Measurements from ENCODE around the gene GBA2.

GBA2 gene

GRCh38 chr9:35689542-35690293 is 59.3 kb downstream of the GBA2 start, which contains the start of gene TPM2:
Gene TPM2, minus strand, starts transcription at chr9:35689925. Its CDS starts 108 bp downstream, at chr9:35689817.
- DNase-seq, result no peak

GRCh38 chr9:35688558-35689541 is 60.2 kb downstream of the GBA2 start:
- no peak for DNase-seq

- no peak for DNase-seq
Observed at GRCh38 chr9:35687972-35688557, 61.0 kb downstream of the GBA2 start.

- DNase-seq, result no peak
Observed at GRCh38 chr9:35687306-35687705, 61.7 kb downstream of the GBA2 start.

Data from stimulated activated CD4-positive, alpha-beta T cell treated with anti-CD3 and anti-CD28 coated beads, Interleukin-1b, Interleukin-23, amount 100 ng/mL, for 48 hours (primary cell).